ENCODE results near the gene PER1. TPM values are rescaled to one million over a fixed set of nuclear protein-coding genes. Genes with fewer than 3 reads are reported as not detected.

PER1 gene
- total and polyA plus RNA-seq, 2 of the 13 experiments (the other 11 are each of a cell fraction or from before 2014, with no cell fraction given), result 2.6 to 3.6 TPM

DNA sequence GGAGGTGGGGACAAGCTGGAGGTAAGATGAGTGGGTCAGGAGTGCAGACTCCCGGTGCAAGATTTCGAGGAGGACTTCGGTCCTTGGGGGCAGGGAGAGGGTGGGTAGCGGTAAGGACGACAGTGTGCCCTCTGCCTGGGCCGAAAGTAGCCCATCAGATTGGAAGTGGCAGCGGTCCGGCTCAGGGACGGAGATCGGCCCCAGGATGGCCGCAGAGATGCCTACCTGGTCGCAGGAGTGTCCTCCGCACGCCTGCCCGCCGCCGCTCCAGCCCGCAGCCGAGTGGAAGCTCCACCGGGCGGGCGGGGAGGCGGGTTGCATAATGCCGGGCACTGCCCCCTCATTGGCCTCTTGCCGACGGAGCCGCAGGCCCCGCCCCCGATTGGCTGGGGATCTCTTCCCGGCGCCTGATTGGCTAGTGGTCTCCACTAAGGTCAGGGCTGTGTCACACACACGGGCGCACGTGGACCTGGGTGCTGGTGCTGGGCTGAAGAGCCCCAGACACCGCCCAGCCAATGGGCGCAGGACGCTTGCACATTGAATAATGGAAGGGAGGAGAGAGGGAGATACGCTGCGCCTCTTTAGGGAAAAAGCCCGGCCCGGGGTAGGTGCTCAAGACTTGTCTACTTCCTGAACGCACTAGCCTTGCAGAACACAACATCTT, at the start of gene PER1 (continued):
- TF ChIP-seq, protein P1, sequence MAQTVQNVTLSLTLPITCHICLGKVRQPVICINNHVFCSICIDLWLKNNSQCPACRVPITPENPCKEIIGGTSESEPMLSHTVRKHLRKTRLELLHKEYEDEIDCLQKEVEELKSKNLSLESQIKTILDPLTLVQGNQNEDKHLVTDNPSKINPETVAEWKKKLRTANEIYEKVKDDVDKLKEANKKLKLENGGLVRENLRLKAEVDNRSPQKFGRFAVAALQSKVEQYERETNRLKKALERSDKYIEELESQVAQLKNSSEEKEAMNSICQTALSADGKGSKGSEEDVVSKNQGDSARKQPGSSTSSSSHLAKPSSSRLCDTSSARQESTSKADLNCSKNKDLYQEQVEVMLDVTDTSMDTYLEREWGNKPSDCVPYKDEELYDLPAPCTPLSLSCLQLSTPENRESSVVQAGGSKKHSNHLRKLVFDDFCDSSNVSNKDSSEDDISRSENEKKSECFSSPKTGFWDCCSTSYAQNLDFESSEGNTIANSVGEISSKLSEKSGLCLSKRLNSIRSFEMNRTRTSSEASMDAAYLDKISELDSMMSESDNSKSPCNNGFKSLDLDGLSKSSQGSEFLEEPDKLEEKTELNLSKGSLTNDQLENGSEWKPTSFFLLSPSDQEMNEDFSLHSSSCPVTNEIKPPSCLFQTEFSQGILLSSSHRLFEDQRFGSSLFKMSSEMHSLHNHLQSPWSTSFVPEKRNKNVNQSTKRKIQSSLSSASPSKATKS (CRISPR knock-in tag; IDR thresholded peaks at IDR 0.05), result no peak
- no peak for TF ChIP-seq PAWR (CRISPR knock-in tag; IDR thresholded peaks at IDR 0.05; ENCODE audit: borderline replicate concordance)
- no peak for TF ChIP-seq NPAS2 (CRISPR knock-in tag; IDR thresholded peaks at IDR 0.05; ENCODE audit: borderline replicate concordance)
- TF ChIP-seq, protein P2, sequence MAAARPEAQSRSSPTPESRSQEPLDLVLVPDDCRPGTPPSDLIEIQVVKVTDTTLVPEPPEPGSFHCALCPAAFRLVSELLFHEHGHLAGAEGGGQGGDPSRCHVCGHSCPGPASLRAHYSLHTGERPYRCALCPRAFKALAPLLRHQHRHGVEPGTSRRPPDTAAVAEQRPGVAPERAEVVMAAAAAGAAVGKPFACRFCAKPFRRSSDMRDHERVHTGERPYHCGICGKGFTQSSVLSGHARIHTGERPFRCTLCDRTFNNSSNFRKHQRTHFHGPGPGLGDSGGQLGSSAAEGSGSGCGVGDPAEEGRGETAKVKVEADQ (CRISPR knock-in tag; IDR thresholded peaks at IDR 0.05; ENCODE audit: borderline replicate concordance), result no peak
- no peak for TF ChIP-seq PHF20 (CRISPR knock-in tag; IDR thresholded peaks at IDR 0.05)
- no peak for TF ChIP-seq TCF12 (IDR thresholded peaks at IDR 0.05)
- peak; percentile 61; the same call in 1 of the 2 replicates for TF ChIP-seq TCF12 (CRISPR knock-in tag; IDR thresholded peaks at IDR 0.05)
- no peak for TF ChIP-seq ARID2 (CRISPR knock-in tag; IDR thresholded peaks at IDR 0.05; ENCODE audit: borderline replicate concordance)
- TF ChIP-seq, protein P3, sequence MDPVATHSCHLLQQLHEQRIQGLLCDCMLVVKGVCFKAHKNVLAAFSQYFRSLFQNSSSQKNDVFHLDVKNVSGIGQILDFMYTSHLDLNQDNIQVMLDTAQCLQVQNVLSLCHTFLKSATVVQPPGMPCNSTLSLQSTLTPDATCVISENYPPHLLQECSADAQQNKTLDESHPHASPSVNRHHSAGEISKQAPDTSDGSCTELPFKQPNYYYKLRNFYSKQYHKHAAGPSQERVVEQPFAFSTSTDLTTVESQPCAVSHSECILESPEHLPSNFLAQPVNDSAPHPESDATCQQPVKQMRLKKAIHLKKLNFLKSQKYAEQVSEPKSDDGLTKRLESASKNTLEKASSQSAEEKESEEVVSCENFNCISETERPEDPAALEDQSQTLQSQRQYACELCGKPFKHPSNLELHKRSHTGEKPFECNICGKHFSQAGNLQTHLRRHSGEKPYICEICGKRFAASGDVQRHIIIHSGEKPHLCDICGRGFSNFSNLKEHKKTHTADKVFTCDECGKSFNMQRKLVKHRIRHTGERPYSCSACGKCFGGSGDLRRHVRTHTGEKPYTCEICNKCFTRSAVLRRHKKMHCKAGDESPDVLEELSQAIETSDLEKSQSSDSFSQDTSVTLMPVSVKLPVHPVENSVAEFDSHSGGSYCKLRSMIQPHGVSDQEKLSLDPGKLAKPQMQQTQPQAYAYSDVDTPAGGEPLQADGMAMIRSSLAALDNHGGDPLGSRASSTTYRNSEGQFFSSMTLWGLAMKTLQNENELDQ (CRISPR knock-in tag; IDR thresholded peaks at IDR 0.05; ENCODE audit: borderline replicate concordance), result no peak
- TF ChIP-seq, protein P4, sequence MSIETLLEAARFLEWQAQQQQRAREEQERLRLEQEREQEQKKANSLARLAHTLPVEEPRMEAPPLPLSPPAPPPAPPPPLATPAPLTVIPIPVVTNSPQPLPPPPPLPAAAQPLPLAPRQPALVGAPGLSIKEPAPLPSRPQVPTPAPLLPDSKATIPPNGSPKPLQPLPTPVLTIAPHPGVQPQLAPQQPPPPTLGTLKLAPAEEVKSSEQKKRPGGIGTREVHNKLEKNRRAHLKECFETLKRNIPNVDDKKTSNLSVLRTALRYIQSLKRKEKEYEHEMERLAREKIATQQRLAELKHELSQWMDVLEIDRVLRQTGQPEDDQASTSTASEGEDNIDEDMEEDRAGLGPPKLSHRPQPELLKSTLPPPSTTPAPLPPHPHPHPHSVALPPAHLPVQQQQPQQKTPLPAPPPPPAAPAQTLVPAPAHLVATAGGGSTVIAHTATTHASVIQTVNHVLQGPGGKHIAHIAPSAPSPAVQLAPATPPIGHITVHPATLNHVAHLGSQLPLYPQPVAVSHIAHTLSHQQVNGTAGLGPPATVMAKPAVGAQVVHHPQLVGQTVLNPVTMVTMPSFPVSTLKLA (IDR thresholded peaks at IDR 0.05), result peak; percentile 57
- TF ChIP-seq, protein P5, sequence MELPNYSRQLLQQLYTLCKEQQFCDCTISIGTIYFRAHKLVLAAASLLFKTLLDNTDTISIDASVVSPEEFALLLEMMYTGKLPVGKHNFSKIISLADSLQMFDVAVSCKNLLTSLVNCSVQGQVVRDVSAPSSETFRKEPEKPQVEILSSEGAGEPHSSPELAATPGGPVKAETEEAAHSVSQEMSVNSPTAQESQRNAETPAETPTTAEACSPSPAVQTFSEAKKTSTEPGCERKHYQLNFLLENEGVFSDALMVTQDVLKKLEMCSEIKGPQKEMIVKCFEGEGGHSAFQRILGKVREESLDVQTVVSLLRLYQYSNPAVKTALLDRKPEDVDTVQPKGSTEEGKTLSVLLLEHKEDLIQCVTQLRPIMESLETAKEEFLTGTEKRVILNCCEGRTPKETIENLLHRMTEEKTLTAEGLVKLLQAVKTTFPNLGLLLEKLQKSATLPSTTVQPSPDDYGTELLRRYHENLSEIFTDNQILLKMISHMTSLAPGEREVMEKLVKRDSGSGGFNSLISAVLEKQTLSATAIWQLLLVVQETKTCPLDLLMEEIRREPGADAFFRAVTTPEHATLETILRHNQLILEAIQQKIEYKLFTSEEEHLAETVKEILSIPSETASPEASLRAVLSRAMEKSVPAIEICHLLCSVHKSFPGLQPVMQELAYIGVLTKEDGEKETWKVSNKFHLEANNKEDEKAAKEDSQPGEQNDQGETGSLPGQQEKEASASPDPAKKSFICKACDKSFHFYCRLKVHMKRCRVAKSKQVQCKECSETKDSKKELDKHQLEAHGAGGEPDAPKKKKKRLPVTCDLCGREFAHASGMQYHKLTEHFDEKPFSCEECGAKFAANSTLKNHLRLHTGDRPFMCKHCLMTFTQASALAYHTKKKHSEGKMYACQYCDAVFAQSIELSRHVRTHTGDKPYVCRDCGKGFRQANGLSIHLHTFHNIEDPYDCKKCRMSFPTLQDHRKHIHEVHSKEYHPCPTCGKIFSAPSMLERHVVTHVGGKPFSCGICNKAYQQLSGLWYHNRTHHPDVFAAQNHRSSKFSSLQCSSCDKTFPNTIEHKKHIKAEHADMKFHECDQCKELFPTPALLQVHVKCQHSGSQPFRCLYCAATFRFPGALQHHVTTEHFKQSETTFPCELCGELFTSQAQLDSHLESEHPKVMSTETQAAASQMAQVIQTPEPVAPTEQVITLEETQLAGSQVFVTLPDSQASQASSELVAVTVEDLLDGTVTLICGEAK (IDR thresholded peaks at IDR 0.05), result no peak
- TF ChIP-seq, protein P5 (CRISPR knock-in tag; IDR thresholded peaks at IDR 0.05), result no peak

All from HepG2 (cell line).